SIG-M5 treated with dmso at 0.1 percent for 504 hours (cell line): ENCODE measurements around the gene TBC1D25.

Experiments used
- DNase-seq: peaks from one replicate; lab custom pipeline; 2025; ENCODE audit not compliant: unreplicated experiment; lab: John Stamatoyannopoulos, UW

Gene TBC1D25, protein sequence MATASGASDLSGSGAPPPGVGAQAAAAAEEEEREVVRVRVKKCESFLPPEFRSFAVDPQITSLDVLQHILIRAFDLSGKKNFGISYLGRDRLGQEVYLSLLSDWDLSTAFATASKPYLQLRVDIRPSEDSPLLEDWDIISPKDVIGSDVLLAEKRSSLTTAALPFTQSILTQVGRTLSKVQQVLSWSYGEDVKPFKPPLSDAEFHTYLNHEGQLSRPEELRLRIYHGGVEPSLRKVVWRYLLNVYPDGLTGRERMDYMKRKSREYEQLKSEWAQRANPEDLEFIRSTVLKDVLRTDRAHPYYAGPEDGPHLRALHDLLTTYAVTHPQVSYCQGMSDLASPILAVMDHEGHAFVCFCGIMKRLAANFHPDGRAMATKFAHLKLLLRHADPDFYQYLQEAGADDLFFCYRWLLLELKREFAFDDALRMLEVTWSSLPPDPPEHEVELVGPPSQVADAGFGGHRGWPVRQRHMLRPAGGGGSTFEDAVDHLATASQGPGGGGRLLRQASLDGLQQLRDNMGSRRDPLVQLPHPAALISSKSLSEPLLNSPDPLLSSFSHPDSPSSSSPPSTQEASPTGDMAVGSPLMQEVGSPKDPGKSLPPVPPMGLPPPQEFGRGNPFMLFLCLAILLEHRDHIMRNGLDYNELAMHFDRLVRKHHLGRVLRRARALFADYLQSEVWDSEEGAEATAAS

DNA sequence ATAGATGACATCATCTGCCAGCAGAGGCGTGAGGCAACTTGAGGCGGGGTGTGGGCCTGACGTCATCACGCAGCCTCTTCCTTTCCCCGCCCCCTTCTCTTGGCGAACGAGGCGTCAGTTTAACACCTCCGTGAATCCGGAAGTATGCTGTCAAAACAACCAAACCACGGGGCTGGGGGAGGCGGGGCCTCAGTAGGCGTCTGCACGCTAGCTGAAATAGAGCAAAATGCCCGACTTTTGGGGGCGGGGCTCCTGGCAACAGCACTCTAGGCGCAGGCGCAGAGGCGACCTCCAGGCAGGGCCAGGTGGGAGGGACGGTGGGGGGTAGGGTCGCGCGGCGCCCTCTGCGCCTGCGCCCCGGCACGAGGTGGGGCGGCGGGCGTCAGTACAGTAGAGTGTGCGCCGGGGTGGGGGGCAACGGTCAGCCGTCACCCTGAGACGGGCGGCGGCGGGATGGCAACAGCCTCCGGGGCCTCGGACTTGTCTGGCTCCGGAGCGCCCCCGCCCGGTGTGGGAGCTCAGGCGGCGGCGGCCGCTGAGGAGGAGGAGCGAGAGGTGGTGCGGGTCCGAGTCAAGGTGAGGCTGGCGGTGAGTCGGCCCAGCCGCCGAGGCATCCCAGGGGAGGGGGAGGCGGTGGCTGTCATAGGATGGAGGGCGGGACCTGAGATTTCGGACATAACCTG is at the start of gene TBC1D25:
TSS of gene TBC1D25 (plus strand) at position 370 of the 683 bp plus-strand sequence. CDS start at position 454, 84 bp downstream.
- DNase-seq = peak; percentile 96

DNA sequence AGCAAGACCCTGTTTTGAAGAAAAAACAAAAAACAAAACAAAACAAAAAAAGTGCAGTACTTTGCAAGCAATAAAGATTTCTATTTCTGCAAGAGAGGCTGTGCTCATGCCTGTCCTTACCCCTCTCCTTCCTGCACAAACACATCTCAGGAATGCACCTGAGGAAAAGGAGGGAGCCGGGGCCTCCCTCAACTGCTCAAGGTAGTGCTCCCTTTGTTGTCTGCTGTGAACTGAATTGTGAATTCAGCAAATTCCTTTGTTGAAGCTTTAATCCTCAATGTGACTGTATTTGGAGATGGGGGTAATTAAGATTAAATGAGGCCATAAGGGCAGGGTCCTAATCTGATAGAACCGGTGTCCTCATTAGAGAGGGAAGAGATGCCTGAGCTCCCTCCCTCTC is 49.6 kb upstream of the TBC1D25 start:
- no peak for DNase-seq

DNA sequence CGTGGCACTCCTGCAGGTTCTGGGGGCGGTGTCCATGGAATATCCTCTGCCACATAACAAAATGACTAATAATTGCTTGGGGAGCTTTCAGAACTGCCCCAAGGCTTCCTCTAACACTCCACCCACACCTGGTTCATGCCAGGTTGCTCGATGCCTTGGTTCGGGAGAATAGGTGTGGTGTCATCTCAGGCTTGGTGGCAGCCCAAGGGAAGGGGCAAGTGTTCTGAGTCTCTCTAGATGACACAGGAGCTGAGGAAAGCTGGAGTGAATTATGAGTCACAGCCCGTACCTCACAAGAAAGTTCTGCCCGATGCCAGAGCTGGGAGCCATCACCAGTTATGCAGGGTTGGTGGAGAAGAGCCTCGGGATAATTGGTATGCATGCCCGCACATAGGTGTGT is 48.9 kb upstream of the TBC1D25 start:
- DNase-seq = no peak

DNA sequence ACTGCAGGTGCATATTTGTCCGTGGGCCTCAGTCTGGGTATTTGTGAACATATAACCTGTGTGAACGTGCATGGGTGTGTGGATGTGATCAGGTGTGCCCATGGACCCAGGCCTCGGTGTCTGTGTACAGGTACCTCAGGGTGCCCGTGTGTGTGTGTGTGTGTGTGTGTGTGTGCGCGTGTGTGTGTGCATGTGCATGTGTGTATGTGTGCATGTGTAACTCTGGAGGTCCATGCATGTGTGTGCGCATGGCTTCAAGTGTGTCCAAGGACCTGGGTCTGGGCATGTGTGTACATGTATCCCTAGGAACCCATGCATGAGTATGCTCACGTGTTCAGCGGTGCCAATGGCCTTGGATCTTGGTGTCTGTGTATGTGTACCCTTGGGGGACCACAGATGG is 47.7 kb upstream of the TBC1D25 start:
- no peak for DNase-seq

DNA sequence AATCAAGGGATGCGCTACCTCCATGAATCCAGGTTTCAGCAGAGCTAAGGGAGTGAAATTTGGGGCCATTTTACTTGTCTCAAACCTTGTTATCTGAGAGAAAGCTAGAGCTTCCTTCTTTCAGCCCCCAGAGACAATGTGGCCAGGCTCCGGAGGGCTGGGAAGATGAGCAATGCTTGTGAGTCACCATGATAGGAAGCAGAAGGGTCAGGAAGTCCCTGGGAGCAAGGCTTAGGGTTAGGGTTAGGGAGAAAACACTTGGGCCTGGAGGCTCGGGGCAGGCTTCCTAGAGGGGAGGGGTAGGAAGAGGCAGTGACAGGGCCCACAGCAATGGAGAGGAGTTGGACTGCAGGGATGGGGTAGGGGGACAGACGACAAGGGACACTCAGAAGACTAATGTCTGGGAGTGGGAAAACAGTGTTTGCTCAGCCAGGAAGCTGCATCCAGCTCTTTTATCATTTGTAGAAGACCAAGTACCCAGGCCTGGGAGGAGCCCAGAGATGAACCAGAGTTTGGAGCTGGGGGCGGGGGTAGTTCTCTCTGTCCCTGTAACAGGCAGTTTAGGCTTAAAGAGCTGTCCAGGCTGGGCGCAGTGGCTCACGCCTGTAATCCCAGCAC is 47.1 kb upstream of the TBC1D25 start:
- DNase-seq = peak; percentile 39

DNA sequence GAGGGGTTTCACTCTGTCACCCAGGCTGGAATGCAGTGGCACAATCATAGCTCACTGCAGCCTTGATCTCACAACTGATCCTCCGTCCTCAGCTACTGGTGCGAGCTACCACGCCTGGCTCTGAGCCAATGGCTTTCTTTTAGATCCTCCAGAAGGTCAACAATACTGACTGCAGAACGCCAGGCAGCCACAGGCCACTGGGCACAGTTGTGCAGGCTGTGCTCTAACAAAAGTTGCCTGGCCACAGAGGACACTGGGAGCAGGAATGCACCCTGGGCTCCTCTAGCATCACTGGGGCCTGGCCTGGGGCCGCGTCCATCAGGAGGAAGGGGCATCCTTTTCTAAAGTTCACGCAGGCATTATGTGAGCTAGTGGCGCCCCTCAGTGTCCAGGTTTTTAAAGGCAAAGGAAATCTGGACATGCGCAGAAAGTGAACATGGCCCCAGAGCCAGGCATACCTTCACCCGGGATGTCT is 45.6 kb upstream of the TBC1D25 start:
- no peak for DNase-seq

GRCh38 chrX:48496660-48497059 is 42.9 kb upstream of the TBC1D25 start:
- DNase-seq = no peak

DNA sequence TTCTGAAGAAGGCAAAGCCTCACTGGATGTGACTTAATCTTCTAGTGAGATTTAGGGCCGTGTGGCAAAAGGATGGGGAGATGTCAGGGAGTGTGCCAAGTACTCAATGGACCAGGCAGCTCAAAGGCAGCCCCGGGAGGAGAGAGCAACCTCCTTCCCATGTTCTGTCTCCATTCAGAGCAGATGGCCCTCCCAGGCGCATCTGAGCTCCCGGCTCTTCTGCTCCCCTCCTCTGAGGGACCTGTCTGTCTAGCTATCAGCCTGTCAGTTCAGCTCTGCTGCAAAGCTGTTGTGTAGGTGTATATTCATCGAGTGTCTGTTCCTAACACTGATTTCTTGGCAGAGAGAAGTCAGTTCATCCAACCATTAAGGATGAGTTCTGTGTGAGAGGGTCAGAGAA is 41.6 kb upstream of the TBC1D25 start:
- no peak for DNase-seq

GRCh38 chrX:48498374-48498809 is 41.1 kb upstream of the TBC1D25 start:
- DNase-seq = no peak

DNA sequence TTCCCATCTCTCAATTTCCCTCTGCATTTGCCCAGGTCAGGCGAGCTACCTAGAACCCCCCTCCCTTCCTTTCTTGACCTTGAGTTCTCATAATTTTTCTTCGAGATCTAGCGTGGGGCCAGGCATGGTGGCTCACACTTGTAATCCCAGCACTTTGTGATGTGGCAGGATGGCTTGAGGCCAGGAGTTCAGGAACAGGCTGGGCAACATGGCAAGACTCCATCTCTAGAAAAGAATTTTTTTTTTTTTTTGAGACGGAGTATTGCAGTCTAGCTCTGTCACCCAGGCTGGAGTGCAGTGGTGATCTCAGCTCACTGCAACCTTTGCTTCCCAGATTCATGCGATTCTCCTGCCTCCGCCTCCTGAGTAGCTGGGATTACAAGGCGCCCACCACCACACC is 35.3 kb upstream of the TBC1D25 start:
- no peak for DNase-seq

- no peak for DNase-seq
Measured at GRCh38 chrX:48505481-48505880, 34.0 kb upstream of the TBC1D25 start.

GRCh38 chrX:48507246-48507645 is 32.3 kb upstream of the TBC1D25 start:
- DNase-seq = no peak

- peak; percentile 64 for DNase-seq
Measured at GRCh38 chrX:48508400-48509244, 30.9 kb upstream of the TBC1D25 start, which contains the start of gene PORCN. TSS of gene PORCN (plus strand) at chrX:48508992. CDS start at chrX:48509821, 829 bp downstream.

DNA sequence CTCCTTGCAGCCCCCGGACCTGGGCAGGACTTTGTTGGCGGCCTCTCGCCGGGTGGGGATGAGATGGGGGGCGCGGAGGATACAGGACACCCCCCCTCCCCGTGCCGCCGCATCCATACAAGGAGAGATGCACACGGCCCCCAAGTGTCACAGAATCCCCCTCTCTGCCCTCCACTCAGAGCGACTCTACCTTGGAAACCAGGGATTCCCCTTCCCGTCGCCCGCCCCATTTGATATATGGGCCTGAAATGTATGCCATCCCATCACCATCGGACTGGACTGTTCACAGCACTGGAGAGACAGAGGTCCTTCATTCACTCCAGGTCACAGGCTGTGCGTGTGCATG is 30.3 kb upstream of the TBC1D25 start:
- DNase-seq = no peak

GRCh38 chrX:48509619-48510018 is 29.9 kb upstream of the TBC1D25 start:
- DNase-seq = no peak

DNA sequence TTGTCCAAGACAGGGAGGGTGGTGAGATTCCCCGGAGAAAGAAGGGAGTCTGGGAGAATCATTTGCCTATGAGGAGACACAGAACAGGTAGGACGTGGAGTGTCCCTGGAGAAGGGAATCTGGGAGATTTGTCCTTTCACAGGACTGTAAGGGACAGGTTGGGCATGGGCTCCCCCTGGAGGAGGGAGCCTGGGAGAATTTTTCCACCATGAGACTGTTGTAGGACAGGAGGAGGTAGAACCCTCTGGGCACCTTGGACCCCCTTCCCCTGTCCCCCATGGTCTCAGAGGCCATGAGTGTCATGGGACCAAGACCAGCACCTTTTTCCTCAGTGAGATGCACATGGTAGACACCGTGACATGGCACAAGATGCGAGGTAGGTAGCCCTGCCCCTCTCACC is 28.0 kb upstream of the TBC1D25 start:
- no peak for DNase-seq

DNA sequence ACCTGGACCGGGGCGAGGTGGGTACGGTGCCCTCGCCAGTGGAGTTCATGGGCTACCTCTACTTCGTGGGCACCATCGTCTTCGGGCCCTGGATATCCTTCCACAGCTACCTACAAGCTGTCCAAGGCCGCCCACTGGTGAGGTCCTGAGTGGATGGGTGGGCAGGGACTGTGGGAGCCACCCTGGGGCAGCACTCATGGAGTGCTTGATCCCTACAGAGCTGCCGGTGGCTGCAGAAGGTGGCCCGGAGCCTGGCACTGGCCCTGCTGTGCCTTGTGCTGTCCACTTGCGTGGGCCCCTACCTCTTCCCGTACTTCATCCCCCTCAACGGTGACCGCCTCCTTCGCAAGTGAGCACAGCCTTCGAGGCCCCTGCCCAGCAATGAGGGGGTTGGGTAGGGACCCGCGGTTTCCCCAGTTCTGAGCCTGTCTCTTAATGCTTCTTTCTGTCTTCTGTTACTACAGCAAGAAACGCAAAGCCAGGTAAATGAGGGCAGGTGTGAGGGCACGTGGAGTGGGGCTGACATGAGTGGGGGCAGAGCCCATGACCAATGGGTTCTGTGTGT is 27.1 kb upstream of the TBC1D25 start:
- DNase-seq = no peak

- no peak for DNase-seq
Measured at GRCh38 chrX:48513670-48514069, 25.8 kb upstream of the TBC1D25 start.

DNA sequence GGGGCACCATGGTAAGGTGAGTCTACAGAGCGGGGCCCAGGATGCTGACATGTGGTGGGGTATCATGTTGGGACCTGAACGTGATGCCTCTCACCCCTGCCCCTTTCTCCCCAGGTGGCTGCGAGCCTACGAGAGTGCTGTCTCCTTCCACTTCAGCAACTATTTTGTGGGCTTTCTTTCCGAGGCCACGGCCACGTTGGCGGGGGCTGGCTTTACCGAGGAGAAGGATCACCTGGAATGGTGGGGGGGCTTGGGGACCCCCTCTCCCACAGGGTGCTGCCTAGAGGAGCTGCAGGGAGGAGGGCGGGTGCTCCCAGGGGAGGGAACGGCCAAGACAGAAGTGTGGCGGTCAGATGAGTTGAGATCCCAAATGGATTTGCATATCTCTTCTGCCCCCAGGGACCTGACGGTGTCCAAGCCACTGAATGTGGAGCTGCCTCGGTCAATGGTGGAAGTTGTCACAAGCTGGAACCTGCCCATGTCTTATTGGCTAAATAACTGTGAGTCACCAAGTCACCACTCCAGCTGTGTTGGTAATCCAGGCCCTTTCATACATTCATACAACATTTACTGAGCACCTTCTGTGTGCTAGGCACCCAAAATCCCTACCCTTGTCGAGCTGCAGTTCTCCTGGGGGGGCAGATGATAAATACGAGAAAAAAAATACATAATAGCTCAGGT is 25.2 kb upstream of the TBC1D25 start:
- DNase-seq = no peak
